HUES64 (cell line): Measurements from ENCODE around the gene MRTFA.

Experiments used
- H3K27ac ChIP-seq: 2 replicates; pipeline ENCODE4 v1.7.0; 2013; ENCODE audit warnings: low read depth, low read length, inconsistent platforms
- H3K27me3 ChIP-seq: 2 replicates; pipeline ENCODE4 v1.6.1; 2013; ENCODE audit warnings: mild to moderate bottlenecking, low read length; ENCODE audit not compliant: insufficient read depth
- H3K36me3 ChIP-seq: 2 replicates; pipeline ENCODE4 v1.6.1; 2013; ENCODE audit warnings: mild to moderate bottlenecking, low read length; ENCODE audit not compliant: insufficient read depth
- H3K4me1 ChIP-seq: 2 replicates; pipeline ENCODE4 v1.6.1; 2013; ENCODE audit warnings: mild to moderate bottlenecking, low read length, moderate library complexity; ENCODE audit not compliant: insufficient read depth
- H3K4me3 ChIP-seq: 2 replicates; pipeline ENCODE4 v1.5.1; 2013; ENCODE audit warnings: mild to moderate bottlenecking, low read length, moderate library complexity
- H3K9ac ChIP-seq: 2 replicates; pipeline ENCODE4 v1.6.1; 2013; ENCODE audit warnings: mild to moderate bottlenecking, low read depth, low read length
- H3K9me3 ChIP-seq: 2 replicates; pipeline ENCODE4 v1.6.1; 2013; ENCODE audit warnings: low read depth, low read length; ENCODE audit not compliant: insufficient read depth
- WGBS: fragments of 150-250, 120-280 bp; methylation state at CpG from one replicate; pipeline ENCODE4 v1.1.7; 2013; ENCODE audit warnings: missing lambda C conversion rate; 5-methylcytosine and 5-hydroxymethylcytosine counted together

The MRTFA gene

DNA sequence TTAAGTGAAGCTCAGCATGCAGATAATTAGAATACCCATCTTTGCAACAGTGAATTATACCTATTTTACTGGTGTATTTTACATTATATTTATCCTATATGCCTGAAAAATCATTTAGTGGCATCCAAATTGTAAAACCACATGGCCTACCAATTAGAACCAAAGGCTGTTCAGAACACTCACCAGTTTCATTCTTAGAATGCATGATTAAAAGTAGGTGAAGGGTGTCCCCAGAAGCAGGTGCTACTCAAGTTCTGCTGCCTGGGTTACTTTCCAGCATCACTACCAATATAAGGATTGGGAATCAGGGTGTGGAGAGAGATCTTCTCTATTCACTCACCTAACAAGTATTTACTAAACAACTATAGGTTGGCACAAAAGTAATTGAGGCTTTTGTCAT lies 162.8 kb downstream of the MRTFA start:
- no peak overlapping the region for H3K4me3 ChIP-seq
- no peaks in the 10 kb centered on the region for H3K9me3 ChIP-seq
- H3K27me3 ChIP-seq: no peaks in the 10 kb centered on the region
- H3K27ac ChIP-seq: no peak overlapping the region
- no peaks in the 10 kb centered on the region for H3K36me3 ChIP-seq
- H3K9ac ChIP-seq: no peak overlapping the region
- H3K4me1 ChIP-seq: peaks cover 36% of the 10 kb centered on the region

DNA sequence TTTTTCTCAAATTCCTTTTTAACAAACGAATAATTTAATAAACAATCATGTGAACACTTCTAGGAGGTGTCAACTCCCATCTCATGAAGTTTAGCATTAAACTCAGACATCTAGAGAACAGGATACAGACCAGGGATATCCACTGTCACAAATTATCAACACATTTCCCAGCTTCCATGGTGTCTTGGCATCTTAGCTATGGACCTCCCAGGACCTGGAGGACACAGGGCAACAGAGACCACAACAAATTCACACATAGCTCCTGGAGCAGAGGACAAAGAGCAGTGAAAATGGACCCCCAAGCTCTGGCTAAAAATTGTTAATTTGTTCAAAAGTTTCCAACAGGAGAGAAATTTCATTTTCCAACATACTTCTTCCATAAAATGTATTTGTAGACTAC lies 163.9 kb downstream of the MRTFA start:
- no peaks in the 10 kb centered on the region for H3K36me3 ChIP-seq
- H3K27me3 ChIP-seq: no peaks in the 10 kb centered on the region
- no peak overlapping the region for H3K4me3 ChIP-seq
- 96% methylated on average over 1 of the region's 1 CpG for WGBS
- H3K9me3 ChIP-seq: no peaks in the 10 kb centered on the region
- peaks cover 28% of the 10 kb centered on the region for H3K4me1 ChIP-seq
- no peak overlapping the region for H3K27ac ChIP-seq
- no peak overlapping the region for H3K9ac ChIP-seq

DNA sequence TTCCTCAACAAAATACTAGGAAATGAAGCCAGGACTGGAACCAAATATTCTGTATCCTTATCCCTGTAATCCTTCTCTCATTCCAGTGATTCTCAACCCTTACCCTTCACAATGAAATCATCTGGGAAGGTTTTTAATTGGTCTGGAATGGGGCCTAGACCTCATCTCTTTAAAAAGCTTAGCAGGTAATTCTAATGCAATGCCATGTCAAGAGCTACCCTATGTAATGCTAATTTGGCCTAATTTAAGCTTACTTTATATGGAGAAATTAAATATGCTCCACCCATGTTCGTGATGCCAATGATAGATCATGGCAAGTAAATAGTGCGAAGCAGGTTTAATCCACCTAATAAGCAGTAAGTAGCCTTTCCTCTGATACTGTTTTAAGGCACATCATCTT lies 164.5 kb downstream of the MRTFA start:
- no peaks in the 10 kb centered on the region for H3K36me3 ChIP-seq
- no peak overlapping the region for H3K4me3 ChIP-seq
- H3K27ac ChIP-seq: peak overlapping the region; percentile 16; the same call in 1 of the 2 replicates
- H3K4me1 ChIP-seq: peaks cover 26% of the 10 kb centered on the region
- H3K27me3 ChIP-seq: no peaks in the 10 kb centered on the region
- 52% methylated on average over 2 of the region's 2 CpGs for WGBS
- no peaks in the 10 kb centered on the region for H3K9me3 ChIP-seq
- no peak overlapping the region for H3K9ac ChIP-seq

DNA sequence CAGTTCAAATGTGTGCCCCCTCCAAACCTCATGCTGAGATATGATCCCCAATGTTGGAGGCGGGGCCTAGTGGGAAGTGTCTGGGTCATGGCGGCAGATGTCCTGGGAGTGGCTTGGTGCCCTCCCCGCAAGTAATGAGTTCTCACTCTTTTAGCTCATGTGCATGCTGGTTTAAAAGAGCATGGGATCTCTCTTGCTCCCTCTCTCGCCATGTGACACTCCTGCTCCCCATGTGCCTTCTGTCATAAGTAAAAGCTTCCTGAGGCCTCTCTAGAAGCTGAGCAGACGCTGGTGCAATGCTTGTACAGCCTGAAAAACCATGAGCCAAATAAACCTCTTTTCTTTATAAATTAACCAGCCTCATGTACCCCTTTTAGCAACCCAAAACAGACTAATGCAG lies 167.3 kb downstream of the MRTFA start:
- Histone ChIP-seq H3K9ac (no peak overlapping the region), H3K9me3 (no peaks in the 10 kb centered on the region), H3K27me3 (no peaks in the 10 kb centered on the region), H3K27ac (no peak overlapping the region), H3K36me3 (no peaks in the 10 kb centered on the region), H3K4me3 (no peak overlapping the region), H3K4me1 (peaks cover 26% of the 10 kb centered on the region)
- 84% methylated on average over 5 of the region's 5 CpGs for WGBS

DNA sequence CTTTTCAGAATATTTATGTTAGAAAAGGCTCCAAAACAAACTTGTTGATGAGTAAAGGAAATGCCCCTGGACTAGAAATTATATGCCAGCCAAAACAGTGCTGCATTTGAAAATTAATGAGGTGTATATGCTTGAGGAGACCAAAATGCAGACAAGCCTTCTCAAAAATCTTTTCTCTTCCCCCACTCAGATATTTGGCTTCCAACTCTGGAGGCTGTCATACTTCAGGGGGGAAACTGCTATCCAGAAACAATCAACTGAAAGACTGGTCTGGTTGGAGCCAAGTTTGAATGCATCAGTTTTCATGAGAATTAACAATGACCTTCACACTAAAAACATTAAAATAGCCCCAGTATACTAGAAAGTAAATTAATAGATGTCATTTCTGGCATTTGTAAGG lies 167.9 kb downstream of the MRTFA start:
- Histone ChIP-seq H3K36me3 (no peaks in the 10 kb centered on the region), H3K27ac (no peak overlapping the region; the same call in 1 of the 2 replicates), H3K4me1 (peaks cover 26% of the 10 kb centered on the region), H3K9me3 (no peaks in the 10 kb centered on the region), H3K4me3 (no peak overlapping the region), H3K9ac (no peak overlapping the region), H3K27me3 (no peaks in the 10 kb centered on the region)

DNA sequence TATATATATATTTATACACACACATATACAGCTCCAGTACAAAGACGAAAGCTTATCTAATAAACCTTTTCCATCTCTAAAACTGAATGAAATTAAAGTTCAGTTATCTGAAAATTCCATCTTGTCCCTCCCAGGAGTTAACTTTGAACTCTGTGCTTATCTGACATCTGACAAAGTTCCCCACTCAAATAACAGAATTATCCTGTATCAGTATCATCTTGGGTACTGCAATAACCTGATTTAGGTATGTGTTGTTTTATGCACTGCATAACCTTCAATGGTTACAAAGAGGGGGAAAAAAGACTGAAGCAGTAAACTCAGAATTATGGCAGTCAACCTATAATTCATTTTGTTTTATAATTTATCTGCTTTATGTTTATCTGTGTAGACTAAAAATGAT lies 169.5 kb downstream of the MRTFA start:
- Histone ChIP-seq H3K27me3 (no peaks in the 10 kb centered on the region), H3K36me3 (peaks cover 6% of the 10 kb centered on the region; the same call in 1 of the 2 replicates), H3K9me3 (no peaks in the 10 kb centered on the region), H3K4me1 (peaks cover 15% of the 10 kb centered on the region), H3K9ac (no peak overlapping the region), H3K27ac (no peak overlapping the region), H3K4me3 (no peak overlapping the region)
- WGBS: 100% methylated on average over 1 of the region's 1 CpG

DNA sequence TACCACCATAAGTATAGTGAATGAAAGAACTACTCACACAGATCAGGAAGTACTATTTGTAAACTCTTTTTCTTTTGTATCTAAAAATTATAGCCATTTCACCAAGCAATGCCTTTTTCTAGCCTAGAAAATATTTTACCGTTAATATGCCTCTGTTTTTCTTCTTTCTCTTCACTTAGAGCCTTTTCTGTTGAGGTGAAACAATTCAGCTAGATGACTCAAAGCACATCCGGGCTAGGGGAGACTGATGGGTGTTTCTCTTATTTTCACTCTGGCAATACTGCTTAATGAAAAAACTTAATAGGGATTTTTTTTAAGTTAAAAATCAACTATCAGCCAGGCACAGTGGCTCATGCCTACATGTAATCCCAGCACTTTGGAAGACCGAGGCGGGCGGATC lies 172.8 kb downstream of the MRTFA start:
- Histone ChIP-seq H3K36me3 (peaks cover 8% of the 10 kb centered on the region; the same call in 1 of the 2 replicates), H3K9me3 (no peaks in the 10 kb centered on the region), H3K27me3 (no peaks in the 10 kb centered on the region), H3K4me3 (no peak overlapping the region), H3K9ac (no peak overlapping the region), H3K27ac (no peak overlapping the region), H3K4me1 (peaks cover 3% of the 10 kb centered on the region; the same call in 1 of the 2 replicates)
- WGBS: 96% methylated on average over 4 of the region's 5 CpGs

DNA sequence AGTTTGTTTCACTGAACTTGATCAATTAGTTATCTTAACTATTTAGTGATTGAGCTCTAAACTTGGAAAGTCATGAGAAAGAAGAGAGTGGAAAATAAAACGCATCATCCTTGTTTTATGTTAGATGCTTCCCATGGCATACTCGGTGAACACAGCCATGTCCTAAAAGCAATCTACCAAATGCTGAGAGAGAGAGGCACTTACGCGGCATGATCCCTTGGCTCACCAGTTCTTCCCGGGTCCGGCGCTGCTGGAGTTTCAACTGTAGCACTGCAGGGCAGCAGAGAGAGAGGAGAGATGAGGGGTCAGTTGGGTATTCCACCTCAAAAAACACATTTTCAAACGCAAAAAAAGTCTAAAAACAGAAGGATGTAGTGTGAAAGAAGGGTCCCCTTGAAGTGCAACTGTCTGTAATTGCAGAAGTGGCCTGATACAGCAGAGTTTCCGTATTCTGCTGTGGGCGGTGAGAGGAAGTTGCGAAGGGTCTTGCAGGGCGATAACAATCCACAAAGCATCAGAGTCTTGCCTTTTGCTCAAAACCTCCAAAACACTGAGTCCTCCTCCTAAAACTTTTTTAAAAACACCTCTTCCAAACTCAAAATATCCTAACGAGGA lies 173.4 kb downstream of the MRTFA start:
- Histone ChIP-seq H3K9ac (no peak overlapping the region), H3K27me3 (no peaks in the 10 kb centered on the region), H3K27ac (no peak overlapping the region), H3K36me3 (peaks cover 8% of the 10 kb centered on the region; the same call in 1 of the 2 replicates), H3K9me3 (no peaks in the 10 kb centered on the region), H3K4me1 (no peaks in the 10 kb centered on the region), H3K4me3 (no peak overlapping the region)
- 94% methylated on average over 13 of the region's 13 CpGs for WGBS

DNA sequence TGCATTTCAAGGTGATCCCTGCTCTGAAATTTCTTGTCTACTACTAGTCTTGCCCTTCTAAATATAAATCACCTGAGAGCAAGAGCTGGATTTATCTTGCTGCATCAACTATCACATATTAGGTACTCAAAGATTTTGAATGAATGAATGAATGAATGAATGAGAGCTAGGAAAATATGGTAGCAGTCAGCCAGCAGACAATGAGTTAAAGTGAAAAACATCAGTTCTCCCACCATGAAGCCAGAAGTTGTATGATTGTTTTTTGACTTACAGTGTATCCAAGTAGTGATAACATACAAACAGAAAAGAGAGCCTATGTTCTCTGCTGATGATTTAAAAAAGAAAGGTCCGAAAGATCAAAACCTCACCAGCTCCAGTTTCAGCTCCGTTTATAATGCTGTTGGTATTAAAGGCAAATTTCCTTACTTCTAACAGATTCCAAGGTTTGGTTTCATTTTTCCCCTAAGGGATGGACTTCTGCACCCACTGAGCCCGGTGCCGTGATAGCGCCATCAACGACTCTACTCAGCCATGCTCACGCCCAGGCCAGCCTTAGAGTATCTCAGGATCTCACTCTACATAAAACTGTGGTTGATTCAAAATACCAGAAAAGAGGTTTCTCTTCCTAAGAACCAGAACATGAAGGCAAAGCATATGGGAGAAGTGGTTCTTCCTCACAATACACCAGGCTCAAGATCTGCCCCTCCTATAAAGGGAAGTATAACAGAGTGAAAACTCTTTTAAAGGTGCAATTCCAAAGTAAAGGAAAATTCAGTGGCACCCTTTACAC lies 174.1 kb downstream of the MRTFA start:
- Histone ChIP-seq H3K4me3 (no peak overlapping the region), H3K36me3 (peaks cover 8% of the 10 kb centered on the region; the same call in 1 of the 2 replicates), H3K27me3 (no peaks in the 10 kb centered on the region), H3K4me1 (no peaks in the 10 kb centered on the region), H3K9me3 (no peaks in the 10 kb centered on the region), H3K27ac (no peak overlapping the region), H3K9ac (no peak overlapping the region)
- WGBS: 97% methylated on average over 7 of the region's 7 CpGs

DNA sequence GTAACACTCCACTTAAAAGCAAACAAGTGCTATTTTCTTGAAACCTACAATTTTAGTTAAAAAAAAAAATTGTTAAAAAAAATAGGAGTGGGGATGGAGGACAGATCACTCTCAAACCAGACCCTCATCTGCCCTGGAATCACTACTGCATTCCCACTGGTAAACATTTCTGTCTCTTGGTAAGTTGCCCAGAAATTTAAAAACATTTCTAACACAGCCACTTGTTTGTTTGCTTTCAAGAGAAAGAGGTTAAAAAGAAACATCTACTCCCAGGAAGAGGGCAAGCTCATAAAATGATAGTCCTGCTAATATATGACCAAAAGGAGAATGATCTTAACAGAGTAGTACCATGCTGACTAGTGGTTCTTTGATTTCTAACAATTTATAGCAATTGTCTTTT lies 182.8 kb downstream of the MRTFA start:
- Histone ChIP-seq H3K36me3 (no peaks in the 10 kb centered on the region), H3K9me3 (no peaks in the 10 kb centered on the region), H3K4me1 (peaks cover 10% of the 10 kb centered on the region; the same call in 1 of the 2 replicates), H3K27me3 (no peaks in the 10 kb centered on the region), H3K9ac (no peak overlapping the region), H3K4me3 (no peak overlapping the region), H3K27ac (no peak overlapping the region)

DNA sequence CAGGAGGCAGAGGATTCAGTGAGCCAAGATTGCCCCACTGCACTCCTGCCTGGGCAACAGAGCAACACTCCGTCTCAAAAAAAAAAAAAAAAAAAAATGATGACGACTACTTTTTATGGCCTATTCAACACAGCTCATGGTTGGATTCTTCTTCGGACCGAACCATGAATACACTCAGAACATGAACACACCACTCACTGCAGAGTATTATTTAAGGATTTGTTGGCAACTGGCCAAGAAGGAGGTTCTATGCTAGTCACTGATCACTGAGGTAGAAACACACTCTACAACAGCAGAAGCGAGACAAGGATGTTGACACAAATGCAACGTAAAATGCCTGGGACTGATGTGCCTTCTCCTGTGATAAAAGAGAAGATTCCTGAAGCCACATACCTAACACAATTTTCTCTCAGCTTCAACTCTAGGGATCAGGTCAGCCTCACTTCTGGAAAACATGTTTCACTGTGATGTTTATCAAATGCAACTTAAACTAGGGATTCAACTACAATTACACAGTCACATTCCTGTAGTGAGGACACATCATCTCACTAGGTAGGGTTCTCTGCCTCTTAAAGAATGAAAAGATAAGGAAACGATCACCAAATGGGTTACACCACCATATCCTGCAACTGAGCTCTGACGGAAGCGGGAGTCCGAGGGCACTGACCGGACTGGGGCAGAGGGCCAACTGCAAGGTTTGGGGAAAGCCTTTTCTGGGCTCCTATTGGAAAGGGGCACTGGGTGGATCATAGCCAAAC lies 183.6 kb downstream of the MRTFA start:
- Histone ChIP-seq H3K4me1 (peaks cover 10% of the 10 kb centered on the region; the same call in 1 of the 2 replicates), H3K27me3 (no peaks in the 10 kb centered on the region), H3K9me3 (no peaks in the 10 kb centered on the region), H3K27ac (no peak overlapping the region), H3K9ac (no peak overlapping the region), H3K4me3 (no peak overlapping the region), H3K36me3 (no peaks in the 10 kb centered on the region)
- 95% methylated on average over 10 of the region's 11 CpGs for WGBS
